ENCODE measurements around the gene MAGI3. TPM values are rescaled to one million over a fixed set of nuclear protein-coding genes. Genes with fewer than 3 reads are reported as not detected.

MAGI3 gene
- total and polyA plus RNA-seq, 2 of the 13 experiments (the other 11 are each of a cell fraction or from before 2014, with no cell fraction given) = 4.0 to 11.8 TPM

- Histone ChIP-seq H3K9me3 (ENCODE audit: low read length) (no peaks in the 10 kb centered on the region), H4K20me1 (ENCODE audit: insufficient read depth, low read length) (no peaks in the 10 kb centered on the region), H3K36me3 (replicated peaks in 1 of 2; ENCODE audit: control insufficient read depth in 1 of 2, insufficient read depth in 2 of 2, low read length in 2 of 2) (peaks cover 2 to 12% of the 10 kb centered on the region in 2 experiments; a peak in 1 of 5 replicates), H3K9ac (ENCODE audit: insufficient read depth, low read depth, low read length) (no peak overlapping the region), H3K4me1 (ENCODE audit: insufficient read depth, low read length) (no peaks in the 10 kb centered on the region), H2AFZ (ENCODE audit: low read length) (no peak overlapping the region), H3K4me2 (ENCODE audit: low read depth, low read length) (no peak overlapping the region), H3K4me3 (replicated peaks in 1 of 3; ENCODE audit: insufficient read depth in 1 of 3, low read depth in 2 of 3, low read length in 3 of 3) (no peak overlapping the region), H3K27ac (ENCODE audit: extremely low read length, insufficient read depth, low read length) (no peak overlapping the region), H3K79me2 (ENCODE audit: insufficient read depth, low read length) (no peaks in the 10 kb centered on the region), H3K27me3 (ENCODE audit: control insufficient read depth in 1 of 2, insufficient read depth in 2 of 2, low read length in 2 of 2) (no peaks in the 10 kb centered on the region)
- FAIRE-seq (no peak), DNase-seq (ENCODE audit: low spot score) (no peak), ATAC-seq (no peak)
- 85% methylated on average over 3 of the region's 3 CpGs for WGBS (ENCODE audit: low lambda C conversion rate)
- CTCF ChIA-PET (ENCODE audit: low intra/inter-chr PET ratio, low total read pairs) = no interaction called here
- POLR2A ChIA-PET = no interaction called here
- BruUV-seq (replicated peaks) = no TSS peak
- intact Hi-C loops (cut with micrococcal nuclease; ENCODE audit: unreplicated experiment) = no loop called here
- in situ Hi-C loops (cut with HindIII; ENCODE audit: extremely low pct_ligation_motif_present, low pct_unique_long_range_greater_than_20kb) = no loop called here
- TF ChIP-seq SNAPC5 (CRISPR knock-in tag; IDR thresholded peaks at IDR 0.05; ENCODE audit: borderline replicate concordance) = no peak
- no peak for TF ChIP-seq HIVEP1 (CRISPR knock-in tag; IDR thresholded peaks at IDR 0.05)
- no peak for TF ChIP-seq FOXO4 (CRISPR knock-in tag; conservative IDR thresholded peaks at IDR 0.05)
- no peak for TF ChIP-seq MYNN (CRISPR knock-in tag; IDR thresholded peaks at IDR 0.05; ENCODE audit: low read depth)
- no peak for TF ChIP-seq ZNF597 (CRISPR knock-in tag; IDR thresholded peaks at IDR 0.05)
- TF ChIP-seq FOXK1 (CRISPR knock-in tag; IDR thresholded peaks at IDR 0.05; ENCODE audit: borderline replicate concordance, low read depth) = no peak
- TF ChIP-seq NRL (CRISPR knock-in tag; IDR thresholded peaks at IDR 0.05; ENCODE audit: borderline replicate concordance) = no peak
- no peak for TF ChIP-seq ZXDC (CRISPR knock-in tag; IDR thresholded peaks at IDR 0.05)
- TF ChIP-seq ZNF468 (CRISPR knock-in tag; IDR thresholded peaks at IDR 0.05) = no peak
- TF ChIP-seq HNRNPUL1 (IDR thresholded peaks at IDR 0.05; ENCODE audit: low read depth, low read length) = no peak
- no peak for TF ChIP-seq AGO1 (IDR thresholded peaks at IDR 0.05; ENCODE audit: low read depth, low read length, poor library complexity, severe bottlenecking)
- TF ChIP-seq ZFP82 (CRISPR knock-in tag; IDR thresholded peaks at IDR 0.05; ENCODE audit: borderline replicate concordance) = no peak
Measured at GRCh38 chr1:113686891-113687618, 296.7 kb downstream of the MAGI3 start.
